NCI-H2107 (cell line): Measurements from ENCODE around the gene ZP4.
"Not testable (repeated sequence)": the region's sequence is repeated elsewhere in the genome, so short reads cannot be mapped to it uniquely, and the experiment has no call there.

ENCODE experiments used
- DNase-seq: peaks from one replicate; lab custom pipeline; 2025; lab: John Stamatoyannopoulos, UW

ZP4 gene

GRCh38 chr1:237877631-237878030 is 13.1 kb downstream of the ZP4 start:
- DNase-seq, result no peak

DNA sequence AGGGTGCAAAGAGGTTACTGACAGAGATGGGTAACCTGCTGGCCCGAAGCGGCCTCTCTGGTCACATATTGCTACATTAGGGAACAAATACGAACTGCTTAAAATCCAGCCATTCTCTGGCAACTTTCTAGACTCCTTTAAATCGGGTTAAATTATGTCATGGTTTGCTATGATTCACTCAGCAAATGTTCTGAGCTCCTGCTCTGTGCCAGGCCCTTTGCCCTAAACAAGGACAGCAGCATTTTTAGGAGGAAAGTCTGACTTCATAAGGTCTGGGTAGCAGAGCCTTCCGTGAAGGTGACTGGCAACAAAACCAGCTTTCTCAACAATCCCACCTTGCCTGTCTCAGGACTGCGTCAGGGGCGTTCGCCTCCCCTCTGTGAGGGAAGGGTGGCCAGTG is 15.4 kb downstream of the ZP4 start:
- no peak for DNase-seq

DNA sequence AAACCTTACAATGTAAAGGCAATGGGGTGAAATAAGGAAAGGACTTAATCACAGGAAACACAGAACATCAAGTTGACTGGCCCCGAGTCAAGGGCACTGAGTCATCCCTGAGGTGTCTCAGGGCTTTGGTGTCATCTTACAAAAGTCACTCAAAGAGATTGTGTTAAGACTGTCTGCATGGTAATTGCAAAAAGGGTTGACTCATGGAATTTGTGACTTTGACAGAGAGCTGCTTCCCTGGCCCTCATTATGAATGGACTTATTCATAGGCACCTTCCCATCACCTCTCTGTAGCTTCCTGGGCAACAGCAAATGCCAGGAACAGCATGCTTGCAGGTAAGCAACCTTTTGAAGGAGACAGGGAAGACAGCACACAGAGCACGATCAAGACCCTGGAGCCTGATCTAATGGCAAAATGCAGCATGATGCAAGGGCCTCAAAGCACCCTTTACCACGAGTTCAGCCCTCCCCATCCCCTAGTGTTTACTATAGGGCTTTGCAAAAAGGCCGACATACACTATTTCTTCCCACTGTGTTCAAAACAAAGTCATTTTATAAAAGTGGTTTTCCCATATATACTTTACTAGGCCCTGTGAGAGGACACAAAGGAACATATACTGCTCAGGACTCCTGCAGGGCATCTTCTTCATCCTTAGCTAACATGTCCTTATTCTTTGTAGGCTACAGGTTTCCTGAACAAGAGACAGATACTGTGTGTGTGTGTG is 17.1 kb downstream of the ZP4 start:
- DNase-seq, result no peak

DNA sequence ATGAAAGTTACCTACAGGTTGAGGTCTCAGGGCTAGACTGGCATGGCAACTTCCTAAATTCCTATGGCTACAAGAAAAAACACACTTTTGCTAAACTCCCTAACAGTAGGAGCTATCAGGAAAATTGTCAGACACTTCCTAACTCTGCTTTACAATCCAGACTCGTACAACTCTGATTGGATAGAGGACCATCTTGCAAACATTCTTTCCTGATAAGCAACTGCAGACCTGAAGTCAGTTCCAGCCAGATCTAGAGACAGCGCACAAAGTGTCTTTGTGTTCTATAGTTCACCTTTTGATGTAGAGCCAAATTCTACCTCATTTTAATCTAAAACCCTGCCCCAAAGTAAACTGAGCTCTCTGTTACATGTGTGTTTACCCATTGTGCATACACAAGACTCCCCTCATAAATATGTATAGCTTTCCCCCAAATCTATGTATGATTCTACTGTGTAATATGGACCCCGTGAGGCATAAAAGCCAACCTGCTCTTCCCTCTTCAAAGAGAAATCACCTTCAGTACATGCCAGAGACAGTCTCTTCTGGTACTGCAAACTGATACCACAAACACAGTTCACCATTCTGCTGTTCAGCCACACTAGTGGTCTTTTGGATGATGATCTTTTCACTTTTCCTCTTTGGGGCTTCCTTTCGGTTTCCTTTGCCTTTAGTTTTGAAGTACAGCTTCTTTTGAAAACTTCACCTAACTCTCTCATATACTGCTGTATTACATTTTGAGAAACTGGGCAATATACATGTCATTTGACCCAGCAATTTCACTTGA is 21.7 kb downstream of the ZP4 start:
- no peak for DNase-seq

DNA sequence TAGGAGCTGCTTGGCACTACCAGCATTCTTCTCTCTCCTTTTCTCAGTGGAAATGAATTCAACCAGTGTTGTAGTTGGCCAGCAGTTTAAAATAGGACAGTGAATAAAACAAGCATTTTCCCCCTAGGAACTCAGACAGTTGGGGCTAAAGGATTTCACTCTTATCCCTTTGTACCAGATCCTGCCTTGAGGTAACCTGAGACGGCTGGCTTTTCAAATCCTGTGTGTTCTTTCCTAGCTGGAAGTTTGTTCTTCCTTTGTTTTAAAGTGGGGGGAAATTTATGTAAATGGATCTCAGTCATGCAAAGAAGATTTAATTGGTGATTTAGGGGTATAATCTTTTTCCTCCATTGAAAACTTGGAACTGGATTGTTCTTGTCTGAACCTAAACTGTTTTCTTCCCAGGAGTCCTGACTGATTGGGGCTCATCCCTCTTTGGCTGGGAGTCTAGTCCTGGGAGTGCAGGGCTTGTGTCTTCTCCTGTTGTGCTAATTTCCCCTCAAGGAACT is 23.3 kb downstream of the ZP4 start:
- DNase-seq, result no peak

GRCh38 chr1:237864338-237865244 is 26.1 kb downstream of the ZP4 start:
- DNase-seq, result no peak

- DNase-seq, result no peak
These were observed 27.5 kb downstream of the ZP4 start for GRCh38 chr1:237863234-237863633.

GRCh38 chr1:237861944-237862343 is 28.8 kb downstream of the ZP4 start:
- no peak for DNase-seq

- no peak for DNase-seq
These were observed 31.7 kb downstream of the ZP4 start for GRCh38 chr1:237858992-237859391.

DNA sequence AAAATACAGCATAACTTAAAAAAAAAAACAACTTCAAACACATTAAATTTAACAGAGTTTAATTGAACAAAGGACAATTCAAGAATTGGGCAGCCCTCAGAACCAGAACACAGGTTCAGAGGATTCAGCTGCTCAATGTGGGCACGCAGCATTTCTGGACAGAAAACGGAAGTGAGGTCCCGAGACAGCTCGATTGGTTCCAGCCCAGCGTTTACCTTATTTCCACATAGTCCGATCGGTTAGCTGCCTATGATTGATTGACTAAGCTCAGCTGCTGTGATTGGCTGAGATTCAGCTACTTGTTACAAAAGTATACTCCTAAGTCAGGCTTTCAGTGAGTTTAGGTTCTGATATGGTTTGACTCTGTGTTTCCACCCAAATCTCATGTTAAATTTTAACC is 33.3 kb downstream of the ZP4 start:
- no peak for DNase-seq

- DNase-seq, result no peak
These were observed 38.4 kb downstream of the ZP4 start for GRCh38 chr1:237852342-237852741.

- no peak for DNase-seq
These were observed 39.4 kb downstream of the ZP4 start for GRCh38 chr1:237851210-237851845.

DNA sequence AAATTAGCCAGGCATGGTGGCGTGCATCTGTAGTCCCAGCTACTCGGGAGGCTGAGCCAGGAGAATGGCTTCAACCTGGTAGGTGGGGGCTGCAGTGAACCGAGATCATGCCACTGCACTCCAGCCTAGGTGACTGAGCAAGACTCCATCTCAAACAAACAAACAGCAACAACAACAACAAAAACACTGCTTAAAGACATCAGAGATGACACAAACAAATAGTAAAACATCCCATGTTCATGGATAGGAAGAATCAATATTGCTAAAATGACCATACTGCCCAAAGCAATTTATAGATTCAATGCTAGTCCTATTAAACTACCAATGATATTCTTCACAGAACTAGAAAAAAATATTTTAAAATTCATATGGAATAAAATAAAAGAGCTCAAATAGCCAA is 47.2 kb downstream of the ZP4 start:
- DNase-seq, result not testable (repeated sequence)

GRCh38 chr1:237841485-237841884 is 49.2 kb downstream of the ZP4 start:
- DNase-seq, result no peak

DNA sequence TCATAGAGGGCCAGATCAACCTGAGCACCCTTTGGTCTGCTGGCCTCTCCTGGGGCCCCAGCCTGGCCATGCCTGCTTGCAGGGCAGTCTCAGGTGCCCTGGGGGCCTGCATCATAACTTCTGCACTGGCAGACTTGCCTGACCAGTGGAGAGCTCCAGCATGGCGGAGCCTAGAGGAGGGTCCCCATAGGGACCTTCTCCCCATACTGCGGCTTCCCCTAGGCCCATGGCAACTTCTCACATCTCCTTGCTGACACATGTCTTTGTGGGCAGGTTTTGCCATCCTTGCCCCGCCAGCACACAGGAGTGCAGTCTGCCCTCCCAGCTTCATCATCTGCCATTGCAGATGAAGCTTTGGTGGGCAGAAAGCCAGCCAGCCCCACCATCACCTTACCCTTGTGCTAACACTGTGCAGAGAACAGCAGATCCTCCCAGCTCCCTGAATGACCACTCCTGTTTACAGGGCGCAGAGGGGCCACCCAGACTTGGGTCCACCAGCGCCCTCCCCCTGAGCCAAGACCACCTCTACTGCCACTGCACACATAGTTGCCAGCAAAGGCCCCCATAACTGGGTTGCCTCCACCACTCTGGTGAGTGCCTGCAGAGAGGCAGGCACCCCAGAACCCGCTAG is 51.7 kb downstream of the ZP4 start:
- DNase-seq, result no peak

DNA sequence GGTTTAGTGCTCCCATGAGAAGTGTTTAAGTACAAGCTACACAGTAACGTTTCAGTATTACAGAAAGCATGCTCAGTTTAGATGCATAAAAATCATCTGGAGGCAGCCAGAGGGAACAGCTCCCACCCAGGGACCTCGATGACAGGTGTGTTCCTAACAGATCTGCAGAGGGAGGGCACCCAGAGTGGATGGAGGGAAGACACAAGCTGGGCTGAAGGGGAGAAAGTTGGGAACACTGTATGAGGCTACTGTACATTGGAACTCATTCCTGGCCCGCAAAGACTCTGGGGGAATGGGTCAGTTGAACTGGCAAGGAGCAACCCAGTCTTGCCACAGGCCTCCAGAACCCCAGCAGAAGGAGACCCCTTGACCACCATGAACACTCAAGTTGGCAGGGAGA is 52.4 kb downstream of the ZP4 start:
- no peak for DNase-seq

GRCh38 chr1:237834461-237834860 is 56.3 kb downstream of the ZP4 start:
- no peak for DNase-seq

DNA sequence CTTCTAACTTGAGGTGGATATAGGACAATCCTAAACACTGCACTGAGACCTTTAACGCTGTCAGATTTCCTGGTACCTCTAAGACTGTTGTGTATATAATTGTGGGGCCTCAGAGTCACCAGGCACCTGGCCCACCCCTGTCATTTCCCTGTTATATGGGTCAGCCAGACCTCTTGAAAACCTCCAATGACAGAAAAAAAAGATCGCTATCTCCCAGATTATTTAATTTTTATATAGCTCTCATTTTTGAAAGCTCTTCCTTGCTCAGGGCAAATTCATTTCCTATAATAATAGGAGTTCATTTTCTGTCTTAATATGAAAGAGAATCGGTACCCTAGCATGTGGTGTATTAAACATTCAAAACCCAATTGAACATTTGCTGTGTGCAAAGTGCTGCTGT is 56.7 kb downstream of the ZP4 start:
- DNase-seq, result no peak

DNA sequence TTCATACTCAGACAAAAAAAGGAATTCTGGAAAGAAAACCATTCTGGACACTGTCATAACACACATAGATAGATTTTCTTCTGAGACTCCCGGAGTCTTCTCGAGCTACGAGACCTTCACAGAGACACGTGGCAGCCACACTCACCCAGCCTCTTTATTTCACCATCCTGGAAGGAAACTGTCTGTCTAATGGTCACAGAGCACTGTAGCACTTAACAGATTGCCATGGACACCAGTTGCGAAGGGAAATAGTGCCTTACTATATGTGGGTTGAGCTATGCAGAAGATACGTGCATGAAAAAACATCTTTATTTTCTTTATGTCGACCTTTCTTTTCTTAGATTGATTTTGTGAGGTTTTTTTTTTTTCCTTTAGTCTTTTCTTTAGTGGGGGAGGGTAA is 57.9 kb downstream of the ZP4 start:
- no peak for DNase-seq
